GM21723 (cell line): Measurements from ENCODE around the gene CPLX4.

Experiments used
- ATAC-seq: cut with Tn5 transposase; IDR thresholded peaks from one replicate; pipeline ENCODE4 v1.9.1; 2021; ENCODE audit warnings: mild to moderate bottlenecking, moderate library complexity; ENCODE audit not compliant: unreplicated experiment

The CPLX4 gene

GRCh38 chr18:59318460-59319050, at the start of gene CPLX4:
Gene CPLX4, minus strand, starts transcription at chr18:59318649. Its CDS starts 187 bp downstream, at chr18:59318462.
- ATAC-seq: no peak

- ATAC-seq: no peak
Observed at GRCh38 chr18:59360381-59360780, 41.9 kb upstream of the CPLX4 start.

- peak; percentile 25 for ATAC-seq
Observed at GRCh38 chr18:59359576-59359952, 41.1 kb upstream of the CPLX4 start.

- ATAC-seq: peak; percentile 97
Observed at GRCh38 chr18:59358712-59359575, 40.5 kb upstream of the CPLX4 start, which contains the start of gene LMAN1. Gene LMAN1, minus strand, starts transcription at chr18:59359265. Its CDS starts 21 bp downstream, at chr18:59359244.

GRCh38 chr18:59358414-59358711, 39.9 kb upstream of the CPLX4 start:
- peak; percentile 2 for ATAC-seq

- ATAC-seq: no peak
Observed at GRCh38 chr18:59357928-59358327, 39.5 kb upstream of the CPLX4 start.

GRCh38 chr18:59354731-59355130, 36.3 kb upstream of the CPLX4 start:
- ATAC-seq: no peak

- no peak for ATAC-seq
Observed at GRCh38 chr18:59353079-59353680, 34.7 kb upstream of the CPLX4 start.

- no peak for ATAC-seq
Observed at GRCh38 chr18:59352250-59352855, 33.9 kb upstream of the CPLX4 start.

GRCh38 chr18:59345556-59345955, 27.1 kb upstream of the CPLX4 start:
- no peak for ATAC-seq

- no peak for ATAC-seq
Observed at GRCh38 chr18:59344996-59345395, 26.5 kb upstream of the CPLX4 start.

- ATAC-seq: no peak
Observed at GRCh38 chr18:59343926-59344325, 25.5 kb upstream of the CPLX4 start.

- no peak for ATAC-seq
Observed at GRCh38 chr18:59340817-59341216, 22.4 kb upstream of the CPLX4 start.

- no peak for ATAC-seq
Observed at GRCh38 chr18:59340312-59340711, 21.9 kb upstream of the CPLX4 start.

- ATAC-seq: no peak
Observed at GRCh38 chr18:59332986-59333385, 14.5 kb upstream of the CPLX4 start.

- no peak for ATAC-seq
Observed at GRCh38 chr18:59328683-59329082, 10.2 kb upstream of the CPLX4 start.

- no peak for ATAC-seq
Observed at GRCh38 chr18:59325965-59326364, 7.5 kb upstream of the CPLX4 start.

GRCh38 chr18:59324623-59324971, 6.1 kb upstream of the CPLX4 start:
- ATAC-seq: no peak

- ATAC-seq: no peak
Observed at GRCh38 chr18:59323931-59324622, 5.6 kb upstream of the CPLX4 start.

GRCh38 chr18:59311631-59312030, 6.8 kb downstream of the CPLX4 start:
- ATAC-seq: no peak

- ATAC-seq: no peak
Observed at GRCh38 chr18:59308938-59309260, 9.6 kb downstream of the CPLX4 start.
